HEK293T (cell line): ENCODE results near the gene MACROH2A1.

ENCODE experiments used
- ARNT ChIP-seq: fragments of 450-650 bp; IDR thresholded peaks from 2 replicates; pipeline ENCODE4 v1.6.1; 2017; ENCODE audit warnings: mild to moderate bottlenecking
- FOXA1 ChIP-seq: fragments of 450-650 bp; IDR thresholded peaks from 2 replicates; pipeline ENCODE4 v1.6.1; 2016; ENCODE audit warnings: mild to moderate bottlenecking
- FOXM1 ChIP-seq: fragments of 450-650 bp; IDR thresholded peaks from 2 replicates; pipeline ENCODE4 v1.6.1; 2017; ENCODE audit warnings: mild to moderate bottlenecking, borderline replicate concordance
- L3MBTL2 ChIP-seq: fragments of 450-650 bp; conservative IDR thresholded peaks from 2 replicates; pipeline ENCODE4 v1.6.1; 2016; ENCODE audit warnings: mild to moderate bottlenecking
- PKNOX1 ChIP-seq: fragments of 450-650 bp; IDR thresholded peaks from 2 replicates; pipeline ENCODE4 v1.6.1; 2016

GRCh38 chr5:135349886-135350285, 49.1 kb downstream of the MACROH2A1 start:
- TF ChIP-seq PKNOX1 (no peak), FOXA1 (no peak), ARNT (no peak), FOXM1 (no peak), L3MBTL2 (no peak)
